Measurements from ENCODE around the gene CDC34. TPM values are rescaled to one million over a fixed set of nuclear protein-coding genes. Genes with fewer than 3 reads are reported as not detected.
A peak's percentile ranks its signal among the peaks of the same experiment; 100 is the strongest.

CDC34 gene
- total RNA-seq, 4 donors from 2014 or later = 60.7 to 110 (median 73.4) TPM

DNA sequence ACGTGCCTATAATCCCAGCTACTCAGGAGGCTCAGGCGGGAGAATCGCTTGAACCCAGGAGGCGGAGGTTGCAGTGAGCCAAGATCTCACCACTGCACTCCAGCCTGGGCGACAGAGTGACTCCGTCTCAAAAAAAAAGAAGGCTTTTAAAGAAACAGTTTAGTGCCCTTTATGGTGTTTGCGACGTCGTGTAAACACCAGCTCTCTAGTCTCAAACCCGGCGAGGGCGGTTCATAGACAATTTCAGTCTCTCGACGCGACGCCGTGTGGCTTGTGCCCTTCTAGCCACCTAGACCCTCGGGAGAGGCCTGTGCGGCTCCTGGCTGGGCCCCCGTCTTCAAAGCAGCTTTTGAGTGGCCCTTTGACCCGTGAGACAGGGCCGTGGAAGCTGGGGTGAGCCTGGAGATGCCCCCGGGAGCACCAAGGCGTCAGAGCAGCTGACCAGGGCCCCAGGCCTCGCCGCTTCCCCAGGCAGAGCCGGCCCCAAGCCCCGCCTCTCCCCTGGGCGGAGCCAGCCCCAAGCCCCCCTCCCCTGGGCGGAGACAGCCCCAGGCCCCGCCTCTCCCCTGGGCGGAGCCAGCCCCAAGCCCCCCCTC, 40.3 kb upstream of the CDC34 start:
- Histone ChIP-seq H3K4me1 (peaks cover 0 to 32% (median 6%) of the 10 kb centered on the region in 4 donors), H3K4me3 (no peak overlapping the region), H3K9me3 (no peaks in the 10 kb centered on the region), H3K27me3 (peaks cover 0 to 27% of the 10 kb centered on the region in 2 donors), H3K27ac (peak overlapping the region in 1 of 4 donors; percentile 49), H3K36me3 (no peaks in the 10 kb centered on the region)
- no peak for DNase-seq (ENCODE audit: low spot score in 2 of 2)
- TF ChIP-seq POLR2A (IDR thresholded peaks at IDR 0.05) = no peak
- TF ChIP-seq, protein P1, sequence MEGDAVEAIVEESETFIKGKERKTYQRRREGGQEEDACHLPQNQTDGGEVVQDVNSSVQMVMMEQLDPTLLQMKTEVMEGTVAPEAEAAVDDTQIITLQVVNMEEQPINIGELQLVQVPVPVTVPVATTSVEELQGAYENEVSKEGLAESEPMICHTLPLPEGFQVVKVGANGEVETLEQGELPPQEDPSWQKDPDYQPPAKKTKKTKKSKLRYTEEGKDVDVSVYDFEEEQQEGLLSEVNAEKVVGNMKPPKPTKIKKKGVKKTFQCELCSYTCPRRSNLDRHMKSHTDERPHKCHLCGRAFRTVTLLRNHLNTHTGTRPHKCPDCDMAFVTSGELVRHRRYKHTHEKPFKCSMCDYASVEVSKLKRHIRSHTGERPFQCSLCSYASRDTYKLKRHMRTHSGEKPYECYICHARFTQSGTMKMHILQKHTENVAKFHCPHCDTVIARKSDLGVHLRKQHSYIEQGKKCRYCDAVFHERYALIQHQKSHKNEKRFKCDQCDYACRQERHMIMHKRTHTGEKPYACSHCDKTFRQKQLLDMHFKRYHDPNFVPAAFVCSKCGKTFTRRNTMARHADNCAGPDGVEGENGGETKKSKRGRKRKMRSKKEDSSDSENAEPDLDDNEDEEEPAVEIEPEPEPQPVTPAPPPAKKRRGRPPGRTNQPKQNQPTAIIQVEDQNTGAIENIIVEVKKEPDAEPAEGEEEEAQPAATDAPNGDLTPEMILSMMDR (IDR thresholded peaks at IDR 0.05) = no peak
- TF ChIP-seq EP300 (IDR thresholded peaks at IDR 0.05) = no peak
- 72 to 78% methylated on average over 24 to 27 of the region's 32 CpGs for WGBS, 2 donors

DNA sequence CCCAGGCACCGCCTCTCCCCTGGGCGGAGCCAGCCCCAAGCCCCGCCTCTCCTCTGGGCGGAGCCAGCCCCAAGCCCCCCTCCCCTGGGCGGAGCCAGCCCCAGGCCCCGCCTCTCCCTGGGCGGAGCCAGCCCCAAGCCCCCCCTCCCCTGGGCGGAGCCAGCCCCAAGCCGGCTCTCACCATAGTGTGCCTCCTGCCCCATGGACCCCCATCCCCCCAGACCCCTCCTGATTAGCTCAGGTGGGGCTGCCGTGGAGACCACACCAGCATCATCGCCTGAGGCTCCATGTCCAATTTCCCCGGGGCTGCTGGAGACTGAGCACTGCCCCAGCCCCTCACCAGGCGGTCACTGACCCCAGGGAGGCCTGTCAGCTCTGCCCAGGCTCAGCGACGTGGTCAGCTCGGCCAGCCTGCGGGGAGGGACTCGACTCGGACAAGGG, 39.4 kb upstream of the CDC34 start:
- H3K9me3 ChIP-seq = no peaks in the 10 kb centered on the region
- peaks cover 0 to 32% (median 5%) of the 10 kb centered on the region in 4 donors for H3K4me1 ChIP-seq
- peaks cover 0 to 31% of the 10 kb centered on the region in 2 donors for H3K27me3 ChIP-seq
- WGBS, 2 donors = 71 to 72% methylated on average over 10 of the region's 19 CpGs
- TF ChIP-seq POLR2A (IDR thresholded peaks at IDR 0.05) (no peak), EP300 (IDR thresholded peaks at IDR 0.05) (no peak)
- TF ChIP-seq, protein P1 (IDR thresholded peaks at IDR 0.05) = no peak
- H3K36me3 ChIP-seq = no peaks in the 10 kb centered on the region
- no peak overlapping the region for H3K27ac ChIP-seq
- DNase-seq (ENCODE audit: low spot score in 2 of 2) = no peak
- H3K4me3 ChIP-seq = no peak overlapping the region

DNA sequence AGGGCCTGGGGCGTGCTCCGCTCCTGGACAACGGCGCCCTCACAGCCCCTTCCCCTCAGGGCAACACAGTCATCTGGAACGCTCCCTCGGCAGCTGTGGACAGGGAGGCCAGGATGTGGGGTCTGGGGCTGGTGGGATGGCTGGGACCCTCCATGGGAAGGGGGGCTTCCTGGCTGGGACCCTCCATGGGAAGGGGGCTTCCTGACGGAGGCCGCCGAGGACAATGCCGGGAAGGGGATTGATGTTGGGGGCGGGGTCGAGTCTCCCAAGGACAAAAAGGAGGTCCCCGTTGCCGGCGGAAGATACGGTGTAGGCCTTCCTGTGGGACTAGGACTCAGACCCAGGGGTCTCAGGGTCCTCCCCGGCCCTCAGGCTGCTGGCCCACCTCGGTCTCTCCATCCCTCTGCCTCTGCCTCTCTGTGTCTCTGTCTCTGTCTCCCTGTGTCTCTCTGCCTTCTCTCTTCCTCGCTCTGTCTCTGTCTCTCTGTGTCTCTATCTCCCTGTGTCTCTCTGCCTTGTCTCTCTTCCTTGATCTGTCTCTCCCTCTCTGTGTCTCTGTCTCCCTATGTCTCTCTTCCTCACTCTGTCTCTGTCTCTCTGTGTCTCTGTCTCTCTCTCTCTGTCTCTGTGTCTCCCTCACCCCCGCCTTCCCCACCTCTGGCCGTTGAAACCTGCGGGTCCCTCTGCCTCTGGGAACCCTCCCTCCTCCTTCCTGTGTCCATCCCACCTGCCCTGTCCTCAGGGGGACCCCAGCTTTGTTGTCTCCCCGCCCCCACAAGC, 38.0 kb upstream of the CDC34 start:
- H3K36me3 ChIP-seq = no peaks in the 10 kb centered on the region
- WGBS, 2 donors = 63 to 69% methylated on average over 23 of the region's 23 CpGs

DNA sequence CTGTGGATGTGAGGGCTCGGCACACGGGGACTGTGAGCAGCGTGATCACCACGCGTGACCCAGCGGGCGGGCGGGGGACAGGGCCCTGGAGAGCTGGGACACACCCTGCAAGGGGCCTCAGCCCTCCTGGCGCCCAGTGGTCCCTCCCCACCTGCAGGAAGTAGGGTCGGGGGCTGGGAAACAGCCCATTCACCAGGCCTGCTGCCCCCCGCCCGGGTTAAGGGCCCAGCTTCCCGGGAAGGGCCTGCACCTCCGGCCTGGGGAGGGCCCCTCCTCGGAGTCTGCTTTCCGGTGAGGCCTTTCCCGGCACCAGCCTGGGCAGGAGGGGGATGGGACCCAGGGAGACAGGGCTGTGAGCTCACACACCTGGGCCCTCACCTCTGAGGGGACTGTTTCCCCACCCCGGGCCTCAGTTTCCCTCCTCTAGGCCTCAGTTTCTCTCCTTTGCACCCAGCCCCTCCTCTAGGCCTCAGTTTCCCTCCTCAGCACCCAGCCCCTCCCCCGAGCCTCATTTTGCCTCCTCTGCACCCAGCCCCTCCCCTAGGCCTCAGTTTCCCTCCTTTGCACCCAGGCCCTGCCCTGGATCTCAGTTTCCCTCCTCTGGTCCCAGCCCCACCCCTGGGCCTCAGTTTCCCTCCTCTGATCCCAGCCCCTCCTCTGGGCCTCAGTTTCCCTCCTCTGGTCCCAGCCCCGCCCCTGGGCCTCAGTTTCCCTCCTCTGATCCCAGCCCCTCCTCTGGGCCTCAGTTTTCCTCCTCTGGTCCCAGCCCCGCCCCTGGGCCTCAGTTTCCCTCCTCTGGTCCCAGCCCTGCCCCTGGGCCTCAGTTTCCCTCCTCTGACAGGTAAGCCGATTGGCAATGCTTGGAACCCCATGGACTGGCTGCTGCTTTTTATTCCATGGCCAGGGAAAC, 37.1 kb upstream of the CDC34 start:
- no peak for DNase-seq (ENCODE audit: low spot score in 2 of 2)
- 47 to 48% methylated on average over 12 to 16 of the region's 22 CpGs for WGBS, 2 donors
- Histone ChIP-seq H3K27ac (no peak overlapping the region), H3K4me3 (no peak overlapping the region), H3K4me1 (peaks cover 0 to 35% (median 6%) of the 10 kb centered on the region in 4 donors), H3K36me3 (no peaks in the 10 kb centered on the region), H3K27me3 (peaks cover 0 to 54% of the 10 kb centered on the region in 2 donors), H3K9me3 (no peaks in the 10 kb centered on the region)
- TF ChIP-seq, protein P1 (IDR thresholded peaks at IDR 0.05) = no peak
- TF ChIP-seq EP300 (IDR thresholded peaks at IDR 0.05) (no peak), POLR2A (IDR thresholded peaks at IDR 0.05) (no peak)

More for the DNA sequence above, 38.0 kb upstream of the CDC34 start:
- no peak overlapping the region for H3K27ac ChIP-seq
- H3K4me1 ChIP-seq = peaks cover 0 to 37% (median 7%) of the 10 kb centered on the region in 4 donors
- no peaks in the 10 kb centered on the region for H3K9me3 ChIP-seq
- peaks cover 0 to 45% of the 10 kb centered on the region in 2 donors for H3K27me3 ChIP-seq
- no peak for DNase-seq (ENCODE audit: low spot score in 2 of 2)
- no peak overlapping the region for H3K4me3 ChIP-seq
- TF ChIP-seq EP300 (IDR thresholded peaks at IDR 0.05) (no peak), POLR2A (IDR thresholded peaks at IDR 0.05) (no peak)
- TF ChIP-seq, protein P1 (IDR thresholded peaks at IDR 0.05) = no peak

Data from tibial nerve (tissue), 4 donors.